Neuron (in vitro differentiated cells): ENCODE results near the gene PANX3.
A peak's percentile ranks its signal among the peaks of the same experiment; 100 is the strongest.
"Not testable (repeated sequence)": the region's sequence is repeated elsewhere in the genome, so short reads cannot be mapped to it uniquely, and the experiment has no call there.

Source experiments
- H2AFZ ChIP-seq: one replicate; pipeline ENCODE4 v1.6.1; 2013; ENCODE audit warnings: low read depth, mild to moderate bottlenecking, inconsistent platforms, low read length, moderate library complexity
- H3K27me3 ChIP-seq: one replicate; pipeline ENCODE4 v1.6.1; 2013; ENCODE audit warnings: low read length; ENCODE audit not compliant: insufficient read depth
- H3K36me3 ChIP-seq: one replicate; pipeline ENCODE4 v1.6.1; 2013; ENCODE audit warnings: low read length; ENCODE audit not compliant: insufficient read depth
- H3K4me1 ChIP-seq: one replicate; pipeline ENCODE4 v1.6.1; 2013; ENCODE audit warnings: low read length; ENCODE audit not compliant: insufficient read depth
- H3K4me3 ChIP-seq: 2 replicates; pipeline ENCODE4 v1.5.1; 2013; ENCODE audit warnings: mild to moderate bottlenecking, low read length, moderate library complexity
- H3K9me3 ChIP-seq: one replicate; pipeline ENCODE4 v1.6.1; 2013; ENCODE audit warnings: low read length

PANX3 gene

DNA sequence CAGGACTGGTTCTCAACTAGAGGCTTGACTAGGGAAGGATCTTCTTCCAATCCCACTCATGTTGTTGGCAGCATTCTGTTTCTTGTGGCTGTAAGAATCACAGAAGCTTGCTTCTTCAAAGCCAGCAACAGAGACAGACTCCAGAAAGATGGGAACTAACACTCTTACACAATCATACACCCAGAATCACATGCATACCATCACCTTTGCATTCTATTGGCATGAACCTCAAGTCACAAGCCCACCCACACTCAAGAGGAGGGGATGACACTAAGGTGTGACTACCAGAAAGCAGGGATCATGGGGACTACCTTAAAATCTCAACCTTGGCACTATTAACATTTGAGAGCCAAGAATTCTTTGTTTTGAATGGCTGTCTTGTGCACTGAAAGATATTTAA, 13.6 kb upstream of the PANX3 start:
- Histone ChIP-seq H2AFZ (no peak overlapping the region), H3K27me3 (no peaks in the 10 kb centered on the region)

GRCh38 chr11:124600621-124601320, 10.5 kb upstream of the PANX3 start:
- H3K36me3 ChIP-seq: no peaks in the 10 kb centered on the region
- no peak overlapping the region for H2AFZ ChIP-seq
- no peaks in the 10 kb centered on the region for H3K27me3 ChIP-seq
- no peaks in the 10 kb centered on the region for H3K4me1 ChIP-seq
- H3K4me3 ChIP-seq: no peak overlapping the region
- H3K9me3 ChIP-seq: no peaks in the 10 kb centered on the region

More for the DNA sequence above, 13.6 kb upstream of the PANX3 start:
- no peak overlapping the region for H3K4me3 ChIP-seq
- no peaks in the 10 kb centered on the region for H3K4me1 ChIP-seq
- H3K9me3 ChIP-seq: no peaks in the 10 kb centered on the region
- no peaks in the 10 kb centered on the region for H3K36me3 ChIP-seq

- Histone ChIP-seq H2AFZ (no peak overlapping the region), H3K27me3 (no peaks in the 10 kb centered on the region), H3K4me3 (no peak overlapping the region), H3K4me1 (no peaks in the 10 kb centered on the region), H3K9me3 (no peaks in the 10 kb centered on the region), H3K36me3 (no peaks in the 10 kb centered on the region)
Measured at GRCh38 chr11:124602193-124602592, 9.0 kb upstream of the PANX3 start.

DNA sequence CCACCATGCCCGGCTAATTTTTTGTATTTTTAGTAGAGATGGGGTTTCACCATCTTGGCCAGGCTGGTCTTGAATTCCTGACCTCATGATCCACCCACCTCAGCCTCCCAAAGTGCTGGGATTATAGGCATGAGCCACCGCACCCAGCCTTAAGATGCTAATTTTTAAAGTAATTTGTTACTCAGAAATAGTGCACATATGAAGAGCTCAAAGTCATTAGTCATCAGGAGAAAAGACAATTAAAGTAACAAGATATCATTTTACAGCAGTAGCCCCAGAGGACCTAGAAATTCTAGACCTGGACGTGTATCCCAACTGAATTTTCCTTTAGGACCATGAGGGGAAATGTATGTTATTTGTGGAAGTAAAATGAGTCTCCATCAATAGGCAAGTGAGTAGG, 8.5 kb upstream of the PANX3 start:
- H3K27me3 ChIP-seq, H3K4me3 ChIP-seq, H3K4me1 ChIP-seq, H3K36me3 ChIP-seq, H2AFZ ChIP-seq, H3K9me3 ChIP-seq: not testable (repeated sequence)

GRCh38 chr11:124605719-124606118, 5.5 kb upstream of the PANX3 start:
- no peak overlapping the region for H2AFZ ChIP-seq
- no peaks in the 10 kb centered on the region for H3K9me3 ChIP-seq
- H3K4me3 ChIP-seq: no peak overlapping the region
- H3K27me3 ChIP-seq: peaks cover 4% of the 10 kb centered on the region
- H3K4me1 ChIP-seq: no peaks in the 10 kb centered on the region
- H3K36me3 ChIP-seq: no peaks in the 10 kb centered on the region

DNA sequence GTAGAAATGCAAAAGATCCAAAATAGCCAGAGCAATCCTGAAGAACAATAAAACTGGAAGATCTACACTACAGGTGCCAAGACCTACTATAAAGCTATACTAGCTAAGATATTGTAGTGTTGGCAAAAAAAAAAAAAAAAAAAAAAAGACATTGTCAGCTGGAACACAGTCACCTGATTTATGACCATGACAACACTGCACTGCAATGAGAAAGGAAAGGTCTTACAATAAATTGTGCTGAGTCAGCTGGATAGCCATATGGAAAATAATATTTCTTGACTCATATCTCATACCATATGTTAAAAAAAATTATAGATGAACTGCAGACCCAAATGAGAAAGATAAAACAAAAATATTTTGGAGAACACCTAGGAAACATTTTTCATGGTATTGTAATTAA, 3.1 kb upstream of the PANX3 start:
- Histone ChIP-seq H3K4me3 (no peak overlapping the region), H3K27me3 (peaks cover 13% of the 10 kb centered on the region), H3K4me1 (no peaks in the 10 kb centered on the region), H3K9me3 (no peaks in the 10 kb centered on the region), H3K36me3 (no peaks in the 10 kb centered on the region), H2AFZ (no peak overlapping the region)

- Histone ChIP-seq H3K9me3 (no peaks in the 10 kb centered on the region), H3K4me3 (no peak overlapping the region), H3K4me1 (no peaks in the 10 kb centered on the region), H3K36me3 (no peaks in the 10 kb centered on the region), H3K27me3 (peaks cover 13% of the 10 kb centered on the region), H2AFZ (no peak overlapping the region)
Measured at GRCh38 chr11:124610295-124610694, 933 bp upstream of the PANX3 start.

- H3K4me1 ChIP-seq: no peaks in the 10 kb centered on the region
- no peaks in the 10 kb centered on the region for H3K9me3 ChIP-seq
- no peaks in the 10 kb centered on the region for H3K36me3 ChIP-seq
- H3K27me3 ChIP-seq: peaks cover 13% of the 10 kb centered on the region
- H2AFZ ChIP-seq: no peak overlapping the region
- H3K4me3 ChIP-seq: no peak overlapping the region
Measured at GRCh38 chr11:124612045-124612444, 817 bp downstream of the PANX3 start.

- Histone ChIP-seq H3K36me3 (no peaks in the 10 kb centered on the region), H3K4me3 (no peak overlapping the region), H3K4me1 (no peaks in the 10 kb centered on the region), H2AFZ (no peak overlapping the region), H3K9me3 (no peaks in the 10 kb centered on the region), H3K27me3 (peaks cover 16% of the 10 kb centered on the region)
Measured at GRCh38 chr11:124612567-124613246, 1.5 kb downstream of the PANX3 start.

- Histone ChIP-seq H3K4me1 (peaks cover 8% of the 10 kb centered on the region), H2AFZ (no peak overlapping the region), H3K36me3 (no peaks in the 10 kb centered on the region)
Measured at GRCh38 chr11:124618863-124619262, 7.6 kb downstream of the PANX3 start.

DNA sequence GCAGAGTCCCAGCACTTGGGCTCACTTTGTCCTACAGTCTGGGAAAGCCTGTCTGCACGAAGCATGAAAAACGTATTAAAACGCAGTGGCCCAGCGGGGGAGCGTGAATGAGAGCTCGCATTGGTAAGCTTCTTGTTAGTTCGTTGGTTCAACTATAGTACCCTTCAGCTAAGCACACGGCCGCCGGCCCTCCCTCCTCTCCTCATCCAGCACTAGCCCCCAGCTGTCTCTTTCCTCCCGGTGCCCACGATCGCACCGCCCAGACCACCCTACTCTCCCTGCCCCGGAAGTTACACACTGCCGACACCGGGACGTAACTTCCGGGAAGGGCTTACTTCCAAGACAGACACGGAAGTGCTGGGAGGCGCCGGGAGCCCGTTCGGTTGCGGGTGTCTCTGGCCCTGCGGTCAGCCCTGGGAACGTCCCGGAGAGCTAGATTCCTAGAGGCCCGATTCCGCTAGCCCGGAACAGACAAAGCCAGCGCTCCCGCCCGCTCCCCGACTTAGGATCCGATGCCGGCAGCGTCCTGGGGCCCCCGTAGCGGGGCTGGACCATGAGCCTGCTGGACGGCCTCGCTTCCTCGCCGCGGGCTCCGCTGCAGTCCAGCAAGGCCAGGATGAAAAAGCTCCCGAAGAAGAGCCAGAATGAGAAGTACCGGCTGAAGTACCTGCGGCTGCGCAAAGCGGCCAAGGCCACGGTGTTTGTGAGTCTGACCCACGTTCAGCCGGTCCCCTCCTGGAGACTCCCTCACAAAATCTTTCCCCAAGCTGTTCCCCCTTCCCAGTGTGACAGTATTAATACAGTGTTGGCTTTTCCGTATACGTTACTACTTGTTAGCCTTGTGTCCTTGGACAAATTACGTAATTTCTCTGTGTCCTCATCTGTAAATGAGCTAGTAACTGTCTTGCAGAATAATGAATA, 11.6 kb downstream of the PANX3 start, which contains the start of gene TBRG1:
TSS of gene TBRG1 (plus strand) at position 334 of the 921 bp plus-strand sequence. CDS start at position 554, 220 bp downstream.
- H3K4me3 ChIP-seq: peak within 1 kb of the TSS; percentile 80
- peaks cover 11% of the 10 kb centered on the region for H3K4me1 ChIP-seq
- peak within 1 kb of the TSS; percentile 36 for H2AFZ ChIP-seq
- no peaks in the 10 kb centered on the region for H3K9me3 ChIP-seq
- H3K27me3 ChIP-seq: peaks cover 6% of the 10 kb centered on the region
- peaks cover 26% of the 10 kb centered on the region for H3K36me3 ChIP-seq

More at GRCh38 chr11:124618863-124619262, 7.6 kb downstream of the PANX3 start:
- Histone ChIP-seq H3K9me3 (no peaks in the 10 kb centered on the region), H3K27me3 (peaks cover 9% of the 10 kb centered on the region), H3K4me3 (no peak overlapping the region)

DNA sequence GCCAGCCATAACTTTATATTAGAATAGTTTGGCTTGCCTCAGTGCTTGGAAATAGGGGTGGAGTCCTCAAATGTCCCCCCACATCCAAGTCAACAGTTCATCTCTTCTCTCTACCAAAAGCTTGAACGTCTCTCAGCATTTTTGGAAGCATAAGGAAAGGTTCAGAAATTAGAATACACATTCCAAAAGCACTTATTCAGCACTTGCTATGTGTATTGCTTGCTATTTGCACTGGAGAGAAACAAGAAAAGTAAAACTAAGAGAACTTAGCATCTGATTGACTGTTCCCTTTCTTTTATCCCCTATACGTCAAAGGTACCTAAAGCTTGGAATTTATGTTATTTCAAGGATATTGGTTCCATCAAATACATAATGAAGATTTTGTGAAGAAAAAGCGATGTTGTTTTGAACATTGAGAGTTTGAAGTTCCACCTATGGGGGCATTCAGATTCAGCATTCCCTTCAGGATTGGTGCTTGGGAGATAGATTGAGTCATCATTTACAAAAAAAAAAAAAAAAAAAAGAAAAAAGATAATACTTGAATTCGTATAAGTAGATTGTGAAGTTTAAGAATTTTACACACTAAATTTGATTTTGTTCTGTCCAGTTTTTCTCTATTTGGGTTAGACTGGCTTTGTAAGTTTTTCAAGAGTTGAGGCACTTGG, 12.8 kb downstream of the PANX3 start:
- Histone ChIP-seq H2AFZ (no peak overlapping the region), H3K36me3 (peaks cover 30% of the 10 kb centered on the region), H3K27me3 (peaks cover 6% of the 10 kb centered on the region), H3K4me1 (peaks cover 11% of the 10 kb centered on the region), H3K9me3 (no peaks in the 10 kb centered on the region), H3K4me3 (peak overlapping the region; percentile 80)
